ENCODE data around the gene SIAH2.

The SIAH2 gene

DNA sequence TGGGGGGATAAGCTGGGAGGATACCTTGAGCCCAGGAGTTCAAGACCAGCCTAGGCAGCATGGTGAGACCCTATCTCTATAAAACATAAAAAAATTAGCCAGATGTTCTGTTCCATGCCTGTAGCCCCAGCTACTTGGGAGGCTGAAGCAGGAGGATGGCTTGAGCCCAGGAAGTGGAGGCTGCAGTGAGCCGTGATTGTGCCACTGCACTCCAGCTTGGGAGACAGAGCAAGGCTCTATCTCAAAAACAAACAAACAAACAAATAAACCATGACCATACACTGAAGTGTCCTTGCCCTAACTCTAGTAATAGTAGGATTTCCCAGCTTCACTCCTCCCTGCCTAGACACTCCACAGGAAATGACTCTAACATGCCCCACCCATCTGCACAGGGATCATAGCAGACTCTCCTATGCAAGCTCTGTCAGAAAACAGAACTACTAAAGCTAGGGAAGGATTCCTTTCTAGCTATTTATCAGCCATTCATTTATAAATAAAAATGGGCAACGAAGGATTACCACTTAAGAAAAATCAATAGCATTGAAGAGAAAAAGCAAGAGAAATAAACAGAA lies 63.8 kb downstream of the SIAH2 start:
- H3K9me3 ChIP-seq, result no peaks in the 10 kb centered on the region
- peaks cover 0 to 1% (median 0%) of the 10 kb centered on the region in 4 donors for H3K4me1 ChIP-seq
- no peaks in the 10 kb centered on the region for H3K27me3 ChIP-seq
- TF ChIP-seq CTCF (IDR thresholded peaks at IDR 0.05), result no peak
- peak in 1 of 2 donors; percentile 26 for DNase-seq
- H3K27ac ChIP-seq, result no peak overlapping the region
- H3K4me3 ChIP-seq, result no peak overlapping the region
- intact Hi-C loops (cut with DNase I; ENCODE audit: low total_unique reads), result no loop called here
- H3K36me3 ChIP-seq, result no peaks in the 10 kb centered on the region

- no peaks in the 10 kb centered on the region for H3K4me1 ChIP-seq
- no peak overlapping the region for H3K27ac ChIP-seq
- H3K27me3 ChIP-seq, result no peaks in the 10 kb centered on the region
- no peak for DNase-seq
- H3K36me3 ChIP-seq, result no peaks in the 10 kb centered on the region
- no peak for TF ChIP-seq CTCF (IDR thresholded peaks at IDR 0.05)
- H3K4me3 ChIP-seq, result no peak overlapping the region
- intact Hi-C loops (cut with DNase I; ENCODE audit: low total_unique reads), result no loop called here
- no peaks in the 10 kb centered on the region for H3K9me3 ChIP-seq
Measured at GRCh38 chr3:150697646-150698045, 65.3 kb downstream of the SIAH2 start.

GRCh38 chr3:150691414-150692040 lies 71.4 kb downstream of the SIAH2 start:
- no peak for DNase-seq
- TF ChIP-seq CTCF (IDR thresholded peaks at IDR 0.05), result no peak
- Histone ChIP-seq H3K27me3 (no peaks in the 10 kb centered on the region), H3K9me3 (no peaks in the 10 kb centered on the region), H3K36me3 (no peaks in the 10 kb centered on the region), H3K27ac (no peak overlapping the region), H3K4me3 (no peak overlapping the region), H3K4me1 (no peaks in the 10 kb centered on the region)
- intact Hi-C loops (cut with DNase I; ENCODE audit: low total_unique reads), result no loop called here
